K562 (cell line): Measurements from ENCODE around the gene TXLNG. TPM values are rescaled to one million over a fixed set of nuclear protein-coding genes. Genes with fewer than 3 reads are reported as not detected.

Experiments
- CHD2 ChIP-seq: IDR thresholded peaks from 2 replicates; pipeline ENCODE4 v1.6.1; 2011; ENCODE audit warnings: low read depth, low read length
- DPF2 ChIP-seq: fragments of 450-650 bp; IDR thresholded peaks from 2 replicates; pipeline ENCODE4 v1.6.1; 2016
- FOXJ2 ChIP-seq: fragments of 200-800 bp; sonication (Bioruptor generic); IDR thresholded peaks from 2 replicates; pipeline ENCODE4 v1.6.1; 2016; ENCODE audit warnings: missing genetic modification characterization, missing compliant biosample characterization
- HDAC2 ChIP-seq: fragments of 450-650 bp; IDR thresholded peaks from 2 replicates; pipeline ENCODE4 v1.6.1; 2016; ENCODE audit warnings: mild to moderate bottlenecking
- HEY1 ChIP-seq: fragments of 250-450 bp; sonication (Bioruptor Pico); IDR thresholded peaks from 2 replicates; pipeline ENCODE4 v1.5.0; 2020; ENCODE audit warnings: mild to moderate bottlenecking, moderate library complexity, borderline replicate concordance
- JUND ChIP-seq, 2 experiments: IDR thresholded peaks; 2 replicates in 1 of 2; 3 replicates in 1 of 2; pipeline ENCODE4 v1.6.1; 2011; ENCODE audit warnings: borderline replicate concordance in 2 of 2, low read depth in 2 of 2, low read length in 2 of 2, improper control_type of control experiment in 1 of 2, missing biosample characterization in 1 of 2, missing genetic modification characterization in 1 of 2, missing genetic modification reagents in 1 of 2
- LEF1 ChIP-seq: fragments of 450-650 bp; IDR thresholded peaks from 2 replicates; pipeline ENCODE4 v1.6.1; 2016; ENCODE audit warnings: mild to moderate bottlenecking
- MCM5 ChIP-seq: fragments of 450-650 bp; IDR thresholded peaks from 2 replicates; pipeline ENCODE4 v1.6.1; 2016; ENCODE audit warnings: low read depth
- NCOA1 ChIP-seq: fragments of 450-650 bp; IDR thresholded peaks from 2 replicates; pipeline ENCODE4 v1.6.1; 2016; ENCODE audit warnings: low read depth
- NR1H2 ChIP-seq: sonication (generic); formaldehyde crosslinking; IDR thresholded peaks from 2 replicates; pipeline ENCODE4 v1.4.0; 2020; ENCODE audit warnings: mild to moderate bottlenecking, missing genetic modification reagents
- RBM14 ChIP-seq: fragments of 200-400 bp; formaldehyde crosslinking; IDR thresholded peaks from 2 replicates; pipeline ENCODE4 v1.6.1; 2018; ENCODE audit warnings: low read depth, mild to moderate bottlenecking, low read length, moderate library complexity, borderline replicate concordance; ENCODE audit not compliant: insufficient read depth
- SMAD2 ChIP-seq: fragments of 150-350 bp; IDR thresholded peaks from 2 replicates; pipeline ENCODE4 v1.6.1; 2014; ENCODE audit warnings: low read depth, mild to moderate bottlenecking, low read length
- TAF9B ChIP-seq: fragments of 450-650 bp; IDR thresholded peaks from 2 replicates; pipeline ENCODE4 v1.6.1; 2018; ENCODE audit warnings: mild to moderate bottlenecking; ENCODE audit not compliant: partially characterized antibody
- YY1 ChIP-seq, 3 experiments: IDR thresholded peaks; 2 replicates each; pipeline ENCODE4 v1.6.1; 2011; ENCODE audit warnings: low read length in 2 of 3, mild to moderate bottlenecking in 2 of 3, moderate library complexity in 2 of 3, borderline replicate concordance in 1 of 3, control low read depth in 1 of 3, low read depth in 1 of 3; ENCODE audit not compliant: insufficient read depth in 3 of 3, insufficient replicate concordance in 2 of 3, control insufficient read depth in 1 of 3, insufficient read length in 1 of 3; ENCODE audit errors: extremely low read depth in 1 of 3
- ZNF274 ChIP-seq: IDR thresholded peaks from 2 replicates; pipeline ENCODE4 v1.6.1; 2011; ENCODE audit warnings: low read depth, mild to moderate bottlenecking, low read length, moderate library complexity, borderline replicate concordance
- ZNF280A ChIP-seq: fragments of 450-650 bp; IDR thresholded peaks from 2 replicates; pipeline ENCODE4 v1.6.1; 2018; ENCODE audit warnings: mild to moderate bottlenecking, low read depth; ENCODE audit not compliant: partially characterized antibody
- ZNF589 ChIP-seq: fragments of 200-800 bp; sonication (Bioruptor generic); IDR thresholded peaks from 2 replicates; pipeline ENCODE4 v1.6.1; 2016; ENCODE audit warnings: low read depth, missing genetic modification characterization, missing compliant biosample characterization
- polyA plus RNA-seq, 8 experiments: library from polyadenylated mRNA; depleted of rRNA in 4 of 8; stranded (reverse) in 5 of 8; unstranded in 3 of 8; fragments of >200 nt; fragmentation: Nextera tagmentation in 2 of 8; fragmentation: Illumina TruSeq in 1 of 8; extraction: Ambion mirVana in 2 of 8; extraction: Trizol in 1 of 8; gene quantifications; 2 replicates each; pipeline versions ENCODE4 v1.2.1 to v1.2.3, GENCODE V29; 2011 to 2014; ENCODE audit warnings: inconsistent platforms in 1 of 8, missing spikeins in 1 of 8
- total RNA-seq, 7 experiments: library from RNA; depleted of rRNA in 6 of 7; stranded (reverse); fragments of >200 nt in 6 of 7; fragmentation: Illumina TruSeq in 2 of 7; extraction: Trizol in 2 of 7; gene quantifications; 2 replicates each; pipeline versions ENCODE4 v1.2.1 to v1.2.3, GENCODE V29; 2011 to 2021; ENCODE audit warnings: low replicate concordance in 1 of 7
- TF ChIP-seq, protein P1 (sequence below), 2 experiments: IDR thresholded peaks; 2 replicates each; pipeline ENCODE4 v1.6.1; 2011; ENCODE audit warnings: borderline replicate concordance in 1 of 2, control low read depth in 1 of 2, low read depth in 1 of 2, low read length in 1 of 2, mild to moderate bottlenecking in 1 of 2, mixed read lengths in 1 of 2, moderate library complexity in 1 of 2; ENCODE audit not compliant: insufficient read depth in 1 of 2, insufficient read length in 1 of 2, poor library complexity in 1 of 2, severe bottlenecking in 1 of 2; ENCODE audit errors: extremely low read depth in 1 of 2
- TF ChIP-seq, protein P2 (sequence below): sonication (generic); formaldehyde crosslinking; IDR thresholded peaks from 2 replicates; pipeline ENCODE4 v1.8.0; 2023; ENCODE audit warnings: mild to moderate bottlenecking, missing genetic modification reagents
- TF ChIP-seq, protein P3 (sequence below): IDR thresholded peaks from 3 replicates; pipeline ENCODE4 v1.6.1; 2011; ENCODE audit warnings: borderline replicate concordance, mild to moderate bottlenecking; ENCODE audit not compliant: insufficient read length, insufficient read depth

TXLNG gene
- total and polyA plus RNA-seq, 9 of the 15 experiments (the other 6 are each of a cell fraction or from before 2014, with no cell fraction given) = 13.1 to 47.0 (median 31.6) TPM

DNA sequence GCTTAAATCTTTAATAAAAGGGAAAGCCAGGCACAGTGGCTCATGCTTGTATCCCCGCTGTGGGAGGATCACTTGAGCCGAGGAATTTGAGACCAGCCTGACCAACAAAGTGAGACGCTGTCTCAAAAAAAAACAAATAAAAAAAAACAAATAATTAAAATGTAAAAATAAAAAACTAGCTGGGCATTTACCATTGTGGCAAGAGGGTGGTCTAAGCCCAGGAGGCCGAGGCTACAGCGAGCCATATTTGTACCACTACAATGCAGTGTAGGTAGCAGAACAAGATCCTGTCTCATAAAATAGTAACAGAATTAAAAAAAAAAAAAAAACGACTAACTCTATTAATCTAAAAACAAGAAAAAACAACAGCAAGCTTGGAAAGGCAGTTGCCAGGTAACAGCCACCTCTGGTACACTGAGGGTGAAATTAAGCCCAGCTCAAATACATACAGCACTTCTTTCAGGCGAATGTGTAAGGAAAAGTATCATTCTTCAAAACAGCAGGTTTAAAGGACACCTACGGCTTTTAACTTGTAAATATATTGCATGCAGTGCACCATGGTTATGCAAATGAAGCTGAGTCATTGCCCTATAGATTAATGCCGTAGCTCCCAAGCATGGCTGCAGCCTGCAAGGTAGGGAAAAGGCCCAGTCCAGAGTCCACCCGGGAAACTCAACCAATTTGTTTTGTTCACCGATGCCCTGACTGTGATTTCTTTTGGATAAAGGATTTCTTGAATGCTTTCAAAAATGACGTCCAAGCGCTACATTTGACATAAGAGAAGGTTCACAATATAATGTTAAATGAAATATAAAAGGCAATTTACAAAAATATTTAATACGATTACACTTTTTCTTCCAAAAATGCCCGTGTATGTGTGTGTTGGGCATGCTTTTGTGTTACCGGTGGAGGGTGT is 14.5 kb upstream of the TXLNG start (continued):
- TF ChIP-seq YY1 (IDR thresholded peaks at IDR 0.05; ENCODE audit: borderline replicate concordance in 1 of 3, control insufficient read depth in 1 of 3, extremely low read depth in 1 of 3, insufficient read depth in 3 of 3, insufficient read length in 1 of 3, insufficient replicate concordance in 2 of 3, low read depth in 1 of 3, low read length in 2 of 3) (peak; percentile 42 to 89 (median 63)), CHD2 (0 out of 2 replicates have a peak, but pooled peaks have one; percentile 27), ZNF274 (no peak), RBM14 (no peak), DPF2 (peak; percentile 62), JUND (IDR thresholded peaks at IDR 0.05; ENCODE audit: borderline replicate concordance, low read depth, low read length) (peak; percentile 89), JUND (tag; IDR thresholded peaks at IDR 0.05; ENCODE audit: borderline replicate concordance, low read depth, low read length) (peak; percentile 89; the same call in 2 of the 3 replicates), LEF1 (0 out of 2 replicates have a peak, but pooled peaks have one; percentile 29), NCOA1 (peak; percentile 47; the same call in 1 of the 2 replicates), ZNF589 (CRISPR knock-in tag) (no peak), FOXJ2 (no peak), HEY1 (peak; percentile 87; the same call in 1 of the 2 replicates), MCM5 (no peak), HDAC2 (0 out of 2 replicates have a peak, but pooled peaks have one; percentile 24), NR1H2 (no peak), ZNF280A (no peak), TAF9B (peak; percentile 93), SMAD2 (no peak)
- TF ChIP-seq, protein P1, sequence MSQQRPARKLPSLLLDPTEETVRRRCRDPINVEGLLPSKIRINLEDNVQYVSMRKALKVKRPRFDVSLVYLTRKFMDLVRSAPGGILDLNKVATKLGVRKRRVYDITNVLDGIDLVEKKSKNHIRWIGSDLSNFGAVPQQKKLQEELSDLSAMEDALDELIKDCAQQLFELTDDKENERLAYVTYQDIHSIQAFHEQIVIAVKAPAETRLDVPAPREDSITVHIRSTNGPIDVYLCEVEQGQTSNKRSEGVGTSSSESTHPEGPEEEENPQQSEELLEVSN (IDR thresholded peaks at IDR 0.05; ENCODE audit: borderline replicate concordance in 1 of 2, extremely low read depth in 1 of 2, insufficient read depth in 1 of 2, insufficient read length in 1 of 2, low read depth in 1 of 2, low read length in 1 of 2, poor library complexity in 1 of 2, severe bottlenecking in 1 of 2) = peak in 1 of 2 experiments; percentile 26
- TF ChIP-seq, protein P2, sequence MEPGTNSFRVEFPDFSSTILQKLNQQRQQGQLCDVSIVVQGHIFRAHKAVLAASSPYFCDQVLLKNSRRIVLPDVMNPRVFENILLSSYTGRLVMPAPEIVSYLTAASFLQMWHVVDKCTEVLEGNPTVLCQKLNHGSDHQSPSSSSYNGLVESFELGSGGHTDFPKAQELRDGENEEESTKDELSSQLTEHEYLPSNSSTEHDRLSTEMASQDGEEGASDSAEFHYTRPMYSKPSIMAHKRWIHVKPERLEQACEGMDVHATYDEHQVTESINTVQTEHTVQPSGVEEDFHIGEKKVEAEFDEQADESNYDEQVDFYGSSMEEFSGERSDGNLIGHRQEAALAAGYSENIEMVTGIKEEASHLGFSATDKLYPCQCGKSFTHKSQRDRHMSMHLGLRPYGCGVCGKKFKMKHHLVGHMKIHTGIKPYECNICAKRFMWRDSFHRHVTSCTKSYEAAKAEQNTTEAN (CRISPR knock-in tag) = no peak
- TF ChIP-seq, protein P3, sequence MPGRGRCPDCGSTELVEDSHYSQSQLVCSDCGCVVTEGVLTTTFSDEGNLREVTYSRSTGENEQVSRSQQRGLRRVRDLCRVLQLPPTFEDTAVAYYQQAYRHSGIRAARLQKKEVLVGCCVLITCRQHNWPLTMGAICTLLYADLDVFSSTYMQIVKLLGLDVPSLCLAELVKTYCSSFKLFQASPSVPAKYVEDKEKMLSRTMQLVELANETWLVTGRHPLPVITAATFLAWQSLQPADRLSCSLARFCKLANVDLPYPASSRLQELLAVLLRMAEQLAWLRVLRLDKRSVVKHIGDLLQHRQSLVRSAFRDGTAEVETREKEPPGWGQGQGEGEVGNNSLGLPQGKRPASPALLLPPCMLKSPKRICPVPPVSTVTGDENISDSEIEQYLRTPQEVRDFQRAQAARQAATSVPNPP = no peak
